ENCODE data around the gene PLXNA4.

The PLXNA4 gene

GRCh38 chr7:132500727-132501440 is 75.4 kb downstream of the PLXNA4 start:
- no peak for DNase-seq

GRCh38 chr7:132499487-132499886 is 76.8 kb downstream of the PLXNA4 start:
- no peak for DNase-seq

- DNase-seq, result no peak
Measured at GRCh38 chr7:132499065-132499464, 77.2 kb downstream of the PLXNA4 start.

- no peak for DNase-seq
Measured at GRCh38 chr7:132498319-132498718, 78.0 kb downstream of the PLXNA4 start.

GRCh38 chr7:132497098-132497497 is 79.2 kb downstream of the PLXNA4 start:
- no peak for DNase-seq

GRCh38 chr7:132495936-132496335 is 80.3 kb downstream of the PLXNA4 start:
- no peak for DNase-seq

- no peak for DNase-seq
Measured at GRCh38 chr7:132494474-132494873, 81.8 kb downstream of the PLXNA4 start.

- DNase-seq, result no peak
Measured at GRCh38 chr7:132492823-132493445, 83.3 kb downstream of the PLXNA4 start.

GRCh38 chr7:132491391-132491945 is 84.8 kb downstream of the PLXNA4 start:
- no peak for DNase-seq

GRCh38 chr7:132490474-132490873 is 85.8 kb downstream of the PLXNA4 start:
- no peak for DNase-seq

GRCh38 chr7:132489776-132490237 is 86.5 kb downstream of the PLXNA4 start:
- DNase-seq, result no peak

- no peak for DNase-seq
Measured at GRCh38 chr7:132488634-132489302, 87.5 kb downstream of the PLXNA4 start.

- DNase-seq, result no peak
Measured at GRCh38 chr7:132486274-132486610, 90.0 kb downstream of the PLXNA4 start.

- DNase-seq, result no peak
Measured at GRCh38 chr7:132485600-132486273, 90.5 kb downstream of the PLXNA4 start.

- DNase-seq, result no peak
Measured at GRCh38 chr7:132485136-132485535, 91.1 kb downstream of the PLXNA4 start.

- no peak for DNase-seq
Measured at GRCh38 chr7:132482866-132483265, 93.4 kb downstream of the PLXNA4 start.

- no peak for DNase-seq
Measured at GRCh38 chr7:132480534-132480933, 95.7 kb downstream of the PLXNA4 start.

GRCh38 chr7:132476541-132476940 is 99.7 kb downstream of the PLXNA4 start:
- DNase-seq, result no peak

- no peak for DNase-seq
Measured at GRCh38 chr7:132475669-132476116, 100.6 kb downstream of the PLXNA4 start.

- DNase-seq, result no peak
Measured at GRCh38 chr7:132475037-132475668, 101.1 kb downstream of the PLXNA4 start.

- no peak for DNase-seq
Measured at GRCh38 chr7:132472463-132473120, 103.7 kb downstream of the PLXNA4 start.

GRCh38 chr7:132471515-132471914 is 104.8 kb downstream of the PLXNA4 start:
- DNase-seq, result no peak

Data from activated CD4-positive, alpha-beta T cell treated with anti-CD3 and anti-CD28 coated beads for 1 hour (primary cell).